HepG2 (cell line): ENCODE data around the gene SLC25A44. TPM values are rescaled to one million over a fixed set of nuclear protein-coding genes. Genes with fewer than 3 reads are reported as not detected.

Experiments
- ATAC-seq: fragments of 200-7000 bp; cut with Tn5 transposase; 3 replicates; pipeline ENCODE4 v1.9.1; 2020; ENCODE audit warnings: mild to moderate bottlenecking, moderate library complexity
- BruUV-seq: library from RNA; stranded (reverse); fragments of 400-500 nt; replicated peaks from 2 replicates; lab custom pipeline; 2021; lab: Mats Ljungman, UMichigan
- CTCF ChIA-PET: fragments of 300-600 bp; formaldehyde crosslinking; extraction: SDS; loops from one replicate; lab custom pipeline; 2021; ENCODE audit warnings: low total read pairs, inconsistent platforms, low intra/inter-chr PET ratio; lab: Yijun Ruan, JAX
- POLR2A ChIA-PET: fragments of 350-600 bp; sonication (Branson Sonifier 250); formaldehyde crosslinking; loops from one replicate; lab custom pipeline; 2020; ENCODE audit warnings: antibody characterized with exemption, inconsistent platforms; lab: Yijun Ruan, JAX
- DNase-seq: peaks from one replicate; pipeline ENCODE4 v3.0.0-alpha.2; 2015; ENCODE audit warnings: low spot score
- FAIRE-seq: peaks from 3 replicates; lab custom pipeline; 2011; peaks lifted over from hg19 to GRCh38; lab: Jason Lieb, UNC
- H2AFZ ChIP-seq: one replicate; pipeline ENCODE4 v1.6.1; 2011; ENCODE audit warnings: low read length, inconsistent platforms
- H3K27ac ChIP-seq: fragments of 300-600 bp; 3 replicates; pipeline ENCODE4 v1.8.0; 2011; ENCODE audit warnings: mixed run types, mild to moderate bottlenecking, mixed read lengths, low read length, inconsistent platforms; ENCODE audit not compliant: insufficient read depth; ENCODE audit errors: extremely low read length
- H3K27me3 ChIP-seq, 2 experiments: fragments of 200-600 bp in 1 of 2; 2 replicates in 1 of 2; 3 replicates in 1 of 2; pipeline versions ENCODE4 v1.6.0 to v1.8.0; 2011; ENCODE audit warnings: low read length in 2 of 2, mild to moderate bottlenecking in 2 of 2, moderate library complexity in 2 of 2, inconsistent platforms in 1 of 2; ENCODE audit not compliant: insufficient read depth in 2 of 2, control insufficient read depth in 1 of 2
- H3K36me3 ChIP-seq, 2 experiments: fragments of 200-600 bp in 1 of 2; replicated peaks in 1 of 2; 2 replicates in 1 of 2; 3 replicates in 1 of 2; pipeline versions ENCODE4 v1.5.1 to v1.8.0; 2011; ENCODE audit warnings: low read length in 2 of 2, inconsistent platforms in 1 of 2; ENCODE audit not compliant: insufficient read depth in 2 of 2, control insufficient read depth in 1 of 2
- H3K4me1 ChIP-seq: 2 replicates; pipeline ENCODE4 v1.5.1; 2012; ENCODE audit warnings: low read length, inconsistent platforms; ENCODE audit not compliant: insufficient read depth
- H3K4me2 ChIP-seq: 2 replicates; pipeline ENCODE4 v1.6.0; 2011; ENCODE audit warnings: low read depth, low read length, inconsistent platforms
- H3K4me3 ChIP-seq, 3 experiments: fragments of 200-600 bp in 1 of 3; sonication (generic), shearing (Covaris generic) in 1 of 3; replicated peaks in 1 of 3; 2 replicates each; pipeline ENCODE4 v1.5.1; 2011 to 2016; ENCODE audit warnings: low read length in 3 of 3, inconsistent platforms in 2 of 3, low read depth in 2 of 3, mild to moderate bottlenecking in 2 of 3, control low read depth in 1 of 3, mixed read lengths in 1 of 3; ENCODE audit not compliant: insufficient read depth in 1 of 3
- H3K79me2 ChIP-seq: one replicate; pipeline ENCODE4 v1.6.1; 2011; ENCODE audit warnings: low read length, inconsistent platforms; ENCODE audit not compliant: insufficient read depth
- H3K9ac ChIP-seq: 2 replicates; pipeline ENCODE4 v1.6.0; 2011; ENCODE audit warnings: mild to moderate bottlenecking, low read depth, low read length, inconsistent platforms; ENCODE audit not compliant: insufficient read depth
- H3K9me3 ChIP-seq: 2 replicates; pipeline ENCODE4 v1.5.1; 2012; ENCODE audit warnings: mild to moderate bottlenecking, low read length
- H4K20me1 ChIP-seq: 2 replicates; pipeline ENCODE4 v1.6.0; 2011; ENCODE audit warnings: inconsistent platforms, mild to moderate bottlenecking, low read length, moderate library complexity; ENCODE audit not compliant: insufficient read depth
- GRHL1 ChIP-seq: sonication (generic); formaldehyde crosslinking; conservative IDR thresholded peaks from 2 replicates; pipeline ENCODE4 v1.8.0; 2022; ENCODE audit warnings: missing genetic modification reagents
- NFE2L2 ChIP-seq: fragments of 150-350 bp; IDR thresholded peaks from 2 replicates; pipeline ENCODE4 v1.6.1; 2014; ENCODE audit warnings: low read length
- ZC3H13 ChIP-seq: sonication (generic); formaldehyde crosslinking; IDR thresholded peaks from 2 replicates; pipeline ENCODE4 v1.8.1; 2023; ENCODE audit warnings: mild to moderate bottlenecking, missing genetic modification reagents, moderate library complexity
- ZMYM3 ChIP-seq: sonication (generic); formaldehyde crosslinking; IDR thresholded peaks from 2 replicates; pipeline ENCODE4 v1.5.1; 2020; ENCODE audit warnings: mild to moderate bottlenecking, missing genetic modification reagents
- ZNF235 ChIP-seq: sonication (generic); formaldehyde crosslinking; IDR thresholded peaks from 2 replicates; pipeline ENCODE4 v1.8.1; 2023; ENCODE audit warnings: mild to moderate bottlenecking, missing genetic modification reagents, borderline replicate concordance
- ZNF468 ChIP-seq: sonication (generic); formaldehyde crosslinking; IDR thresholded peaks from 2 replicates; pipeline ENCODE4 v1.8.0; 2022; ENCODE audit warnings: mild to moderate bottlenecking, moderate library complexity, missing genetic modification reagents
- ZNF687 ChIP-seq: sonication (generic); formaldehyde crosslinking; IDR thresholded peaks from 2 replicates; pipeline ENCODE4 v1.5.1; 2020; ENCODE audit warnings: mild to moderate bottlenecking, missing genetic modification reagents, moderate library complexity
- ZNF800 ChIP-seq: sonication (generic); formaldehyde crosslinking; IDR thresholded peaks from 2 replicates; pipeline ENCODE4 v1.4.0; 2020; ENCODE audit warnings: missing genetic modification reagents
- WGBS: methylation state at CpG from one replicate; pipeline ENCODE4 v1.1.6; 2017; ENCODE audit warnings: low lambda C conversion rate; 5-methylcytosine and 5-hydroxymethylcytosine counted together
- in situ Hi-C: cut with HindIII; loops from 2 replicates; pipeline ENCODE4 v1.10.0; 2017; ENCODE audit warnings: low pct_unique_long_range_greater_than_20kb; ENCODE audit not compliant: extremely low pct_ligation_motif_present
- intact Hi-C: fragments of 100-400 bp; cut with micrococcal nuclease; formaldehyde crosslinking; loops from one replicate; pipeline ENCODE4 v1.10.0; 2022; ENCODE audit not compliant: unreplicated experiment
- polyA plus RNA-seq, 8 experiments: library from polyadenylated mRNA; depleted of rRNA in 3 of 8; stranded (reverse) in 7 of 8; unstranded in 1 of 8; fragments of >200 nt; fragmentation: Illumina TruSeq in 4 of 8; extraction: Trizol in 4 of 8; gene quantifications; 2 replicates each; pipeline versions ENCODE4 v1.2.1 to v1.2.3, GENCODE V29; 2011 to 2016; ENCODE audit warnings: low read depth in 4 of 8, missing spikeins in 1 of 8, mixed read lengths in 1 of 8; ENCODE audit not compliant: insufficient read depth in 1 of 8
- total RNA-seq, 5 experiments: library from RNA; depleted of rRNA; stranded (reverse); fragments of >200 nt; fragmentation: Illumina TruSeq; extraction: Trizol; gene quantifications; 2 replicates each; pipeline ENCODE4 v1.2.3, GENCODE V29; 2016; ENCODE audit warnings: low read depth in 1 of 5

Gene SLC25A44
- total and polyA plus RNA-seq, 2 of the 13 experiments (the other 11 are each of a cell fraction or from before 2014, with no cell fraction given) = 10.7 to 13.4 TPM

GRCh38 chr1:156213644-156213966, 19.7 kb downstream of the SLC25A44 start:
- no peak for ATAC-seq
- ChIA-PET POLR2A (interaction anchor here (0.9 to 3.0 kb wide), 26 partner anchors 10 to 280 kb away, joined by 3 to 61 read pairs (median 8); partner anchors contain the start of genes KHDC4, PAQR6, SLC25A44 and SMG5), CTCF (interaction anchor here (0.8 kb wide), 1 partner anchor 20 kb away, joined by 3 read pairs; no protein-coding TSS in a partner anchor)
- H2AFZ ChIP-seq = no peak overlapping the region
- peaks cover 36% of the 10 kb centered on the region for H3K4me1 ChIP-seq
- H3K9ac ChIP-seq = peak overlapping the region; percentile 97
- peak overlapping the region; percentile 93 for H3K4me2 ChIP-seq
- intact Hi-C loops (no loop called here), in situ Hi-C loops (no loop called here)
- no peak for DNase-seq
- no peak for FAIRE-seq
- H3K27me3 ChIP-seq = no peaks in the 10 kb centered on the region; a peak in 1 of 5 replicates
- H3K27ac ChIP-seq = peak overlapping the region; percentile 99
- peak overlapping the region; percentile 75 to 88 (median 82) for H3K4me3 ChIP-seq
- peaks cover 7 to 29% of the 10 kb centered on the region in 2 experiments for H3K36me3 ChIP-seq
- H3K9me3 ChIP-seq = no peaks in the 10 kb centered on the region
- no TSS peak for BruUV-seq
- WGBS = 20% methylated on average over 11 of the region's 11 CpGs
- H4K20me1 ChIP-seq = no peaks in the 10 kb centered on the region
- TF ChIP-seq ZNF800 (CRISPR knock-in tag) (no peak), ZC3H13 (CRISPR knock-in tag) (0 out of 2 replicates have a peak, but pooled peaks have one; percentile 1), ZMYM3 (peak; percentile 5; the same call in 1 of the 2 replicates)
- peaks cover 28% of the 10 kb centered on the region for H3K79me2 ChIP-seq

- peak; percentile 45 for DNase-seq
- POLR2A ChIA-PET = interaction anchor here (1.3 to 3.0 kb wide), 8 partner anchors 9 to 85 kb away, joined by 7 to 61 read pairs (median 13); partner anchors contain the start of gene SLC25A44
- Histone ChIP-seq H4K20me1 (no peaks in the 10 kb centered on the region), H3K9ac (peak overlapping the region; percentile 97), H3K27me3 (no peaks in the 10 kb centered on the region; a peak in 1 of 5 replicates), H3K79me2 (peaks cover 28% of the 10 kb centered on the region), H3K4me3 (peak overlapping the region; percentile 75 to 88 (median 82); a peak in 5 of 6 replicates), H3K27ac (peak overlapping the region; percentile 99), H3K4me2 (peak overlapping the region; percentile 93), H3K9me3 (no peaks in the 10 kb centered on the region), H3K36me3 (peaks cover 7 to 24% of the 10 kb centered on the region in 2 experiments), H2AFZ (no peak overlapping the region), H3K4me1 (peaks cover 36% of the 10 kb centered on the region)
- intact Hi-C loops = no loop called here
- in situ Hi-C loops = no loop called here
- 84% methylated on average over 16 of the region's 16 CpGs for WGBS
- ATAC-seq = no peak
- FAIRE-seq = no peak
- CTCF ChIA-PET = no interaction called here
- BruUV-seq = no TSS peak
- TF ChIP-seq ZNF468 (no peak), GRHL1 (CRISPR knock-in tag) (no peak), ZNF687 (CRISPR knock-in tag) (no peak), NFE2L2 (peak; percentile 85), ZNF235 (CRISPR knock-in tag) (no peak)
Measured at GRCh38 chr1:156214024-156214748, 20.3 kb downstream of the SLC25A44 start.
